ENCODE data around the gene RAD51D.
"Not testable (repeated sequence)": the region's sequence is repeated elsewhere in the genome, so short reads cannot be mapped to it uniquely, and the experiment has no call there.

Gene RAD51D

DNA sequence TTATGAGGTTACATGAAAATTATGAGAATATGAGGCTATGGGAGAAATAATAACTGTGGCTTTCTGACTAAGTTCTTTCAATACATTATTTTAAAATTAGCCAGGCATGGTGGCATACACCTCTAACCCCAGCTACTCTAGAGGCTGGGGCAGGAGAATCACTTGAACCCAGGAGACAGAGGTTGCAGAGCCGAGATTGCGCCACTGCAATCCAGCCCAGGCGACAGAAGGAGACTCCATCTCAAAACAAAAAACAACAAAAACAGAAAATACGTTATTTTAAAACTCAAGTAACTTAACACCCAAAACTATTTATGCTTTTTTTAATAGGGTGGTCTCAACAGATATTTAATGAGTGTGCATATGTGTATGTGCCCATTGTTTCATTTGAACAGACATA is 53.8 kb downstream of the RAD51D start:
- DNase-seq (ENCODE audit: low spot score): no peak

- no peak for DNase-seq (ENCODE audit: low spot score)
Measured at GRCh38 chr17:35064516-35065215, 55.0 kb downstream of the RAD51D start.

DNA sequence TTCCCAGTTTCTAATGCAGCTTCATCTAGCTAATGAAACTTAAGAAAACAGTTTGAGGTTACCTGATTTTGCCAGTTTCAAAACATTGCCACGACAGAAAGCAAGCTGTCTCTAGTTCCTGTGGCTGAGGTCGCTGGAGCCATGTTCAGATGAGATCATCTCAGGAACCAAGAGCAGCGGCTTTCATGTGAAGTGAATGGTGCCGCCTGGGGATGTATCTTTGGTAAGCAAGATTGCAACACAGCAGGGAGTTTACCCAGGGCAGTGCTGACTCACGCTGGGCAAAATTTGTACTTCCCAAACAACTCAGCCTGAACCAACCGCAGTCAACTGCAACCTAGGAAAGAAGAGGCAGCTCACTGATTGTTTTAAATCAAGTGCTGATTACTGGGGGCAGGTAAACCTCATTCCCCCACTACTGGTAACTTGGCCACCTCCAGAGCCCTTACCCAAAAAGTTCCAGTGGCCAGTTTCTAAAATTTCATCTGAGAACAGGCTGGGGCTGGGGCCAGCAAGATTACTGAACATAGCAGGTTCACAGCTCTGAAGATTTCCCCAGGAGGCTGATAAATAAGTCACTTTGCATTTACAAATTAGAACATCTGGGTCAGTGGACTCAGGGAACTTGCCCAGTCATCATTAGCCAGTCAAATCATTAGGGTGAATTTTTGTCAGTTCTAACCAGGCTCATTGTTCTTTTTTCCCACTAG is 56.0 kb downstream of the RAD51D start, which contains the start of gene RFFL:
TSS of gene RFFL (minus strand) at position 194 of the 710 bp plus-strand sequence. CDS start 37,154 bp downstream, outside the sequence.
- DNase-seq (ENCODE audit: low spot score): peak; percentile 92

DNA sequence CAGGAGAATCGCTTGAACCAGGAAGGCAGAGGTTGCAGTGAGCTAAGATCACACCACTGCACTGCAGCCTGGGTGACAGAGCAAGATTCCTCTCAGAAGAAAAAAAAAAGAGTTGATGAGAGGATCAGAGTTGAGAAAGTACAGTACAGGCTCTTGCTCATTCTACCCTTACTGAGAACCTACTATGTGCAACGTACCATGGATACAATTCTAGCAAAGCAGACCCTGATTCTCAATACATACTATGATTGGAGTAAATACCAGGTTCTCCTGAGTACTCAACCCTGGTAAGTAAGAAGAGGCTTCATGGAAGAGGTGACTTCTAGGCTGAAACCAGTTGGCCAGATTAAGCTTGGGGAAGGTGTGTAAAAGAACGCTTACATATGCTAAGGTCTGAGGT is 57.4 kb downstream of the RAD51D start:
- DNase-seq (ENCODE audit: low spot score): no peak

GRCh38 chr17:35057332-35057915 is 62.2 kb downstream of the RAD51D start:
- DNase-seq (ENCODE audit: low spot score): no peak

- no peak for DNase-seq (ENCODE audit: low spot score)
Measured at GRCh38 chr17:35056013-35056412, 63.6 kb downstream of the RAD51D start.

GRCh38 chr17:35053204-35053603 is 66.5 kb downstream of the RAD51D start:
- no peak for DNase-seq (ENCODE audit: low spot score)

GRCh38 chr17:35052780-35053179 is 66.9 kb downstream of the RAD51D start:
- no peak for DNase-seq (ENCODE audit: low spot score)

- no peak for DNase-seq (ENCODE audit: low spot score)
Measured at GRCh38 chr17:35052241-35052610, 67.4 kb downstream of the RAD51D start.

DNA sequence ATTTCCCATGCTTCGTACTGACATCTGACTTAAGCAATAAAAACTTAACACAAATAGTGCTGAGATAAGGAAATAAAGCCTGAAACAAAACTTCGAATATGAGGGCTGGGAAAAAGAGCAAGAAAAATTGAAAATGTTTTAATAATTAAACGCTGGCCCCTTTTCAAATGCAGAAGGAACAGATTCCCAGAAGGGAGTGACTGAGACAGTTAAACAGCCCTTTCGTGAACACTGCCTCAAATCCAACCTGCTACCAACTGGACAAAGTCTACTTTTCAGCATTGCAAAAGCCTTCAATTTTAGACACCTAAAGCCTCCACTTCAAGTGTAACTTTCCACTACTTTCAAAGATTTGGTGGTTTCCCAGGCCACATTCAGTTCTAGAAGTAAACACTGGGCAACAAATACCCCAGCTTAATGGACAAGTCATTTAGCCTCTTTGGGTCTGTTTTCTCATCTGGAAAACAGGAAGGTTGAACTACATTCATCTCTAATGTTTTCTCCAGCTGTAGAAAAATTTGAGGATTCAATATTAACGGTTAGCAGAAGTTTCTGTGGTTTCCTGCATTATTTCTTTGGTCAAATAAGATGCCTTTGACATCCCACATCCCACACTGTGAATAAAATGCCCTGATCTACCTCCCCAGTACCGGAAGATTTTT is 68.0 kb downstream of the RAD51D start:
- DNase-seq (ENCODE audit: low spot score): no peak

- DNase-seq (ENCODE audit: low spot score): peak; percentile 84
Measured at GRCh38 chr17:35051183-35051578, 68.5 kb downstream of the RAD51D start.

DNA sequence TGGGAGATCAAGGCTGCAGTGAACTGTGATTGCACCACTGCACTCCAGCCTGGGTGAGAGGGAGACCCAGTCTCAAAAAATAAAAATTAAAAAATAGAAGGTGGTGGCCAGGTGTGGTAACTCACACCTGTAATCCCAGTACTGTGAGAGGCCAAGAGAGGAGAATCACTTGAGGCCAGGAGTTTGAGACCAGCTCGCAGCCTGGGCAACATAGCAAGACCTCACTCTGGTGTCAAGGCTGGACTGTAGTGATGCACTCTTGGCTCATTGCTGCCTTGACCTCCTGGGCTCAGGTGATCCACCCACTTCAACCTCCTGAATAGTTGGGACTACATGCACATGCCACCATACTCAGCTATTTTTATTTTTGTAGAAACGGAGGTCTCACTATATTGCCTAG is 69.5 kb downstream of the RAD51D start:
- no peak for DNase-seq (ENCODE audit: low spot score)

GRCh38 chr17:35048685-35049379 is 70.8 kb downstream of the RAD51D start:
- DNase-seq (ENCODE audit: low spot score): no peak

- DNase-seq (ENCODE audit: low spot score): peak; percentile 79
Measured at GRCh38 chr17:35046740-35047283, 72.8 kb downstream of the RAD51D start.

DNA sequence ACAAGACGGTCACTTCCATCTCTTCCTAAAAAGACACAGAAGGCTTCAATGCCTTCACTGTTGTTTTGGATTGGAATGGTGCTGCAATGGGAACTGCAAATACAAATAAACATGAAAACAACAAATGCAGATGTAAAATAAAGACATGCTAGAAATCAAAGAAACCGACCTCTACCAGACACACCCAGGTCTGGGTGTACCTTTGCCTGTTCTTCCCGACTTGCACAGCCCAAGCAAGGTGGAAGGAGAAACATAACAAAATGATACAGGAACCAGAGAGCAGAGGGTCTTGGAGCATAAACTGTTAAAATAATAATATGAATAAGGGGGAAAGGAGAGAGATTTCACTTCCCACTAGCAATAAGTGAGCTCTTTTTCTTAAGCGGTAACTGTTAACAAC is 73.4 kb downstream of the RAD51D start:
- DNase-seq (ENCODE audit: low spot score): no peak

GRCh38 chr17:35045458-35045979 is 74.1 kb downstream of the RAD51D start:
- DNase-seq (ENCODE audit: low spot score): not testable (repeated sequence)

GRCh38 chr17:35044181-35044580 is 75.5 kb downstream of the RAD51D start:
- DNase-seq (ENCODE audit: low spot score): no peak

All from CD4-positive, alpha-beta T cell treated with Interleukin-6 at 100 ng/mL for 8 hours (primary cell).